OCI-LY1 (cell line): ENCODE data around the gene RND2.

ENCODE experiments used
- H2AFZ ChIP-seq: fragments of 200-600 bp; sonication (generic), shearing (Covaris generic); 2 replicates; pipeline ENCODE4 v1.6.0; 2014; ENCODE audit warnings: antibody characterized with exemption, mild to moderate bottlenecking, low read length
- H3F3A ChIP-seq: fragments of 200-600 bp; sonication (generic), shearing (Covaris generic); 2 replicates; pipeline ENCODE4 v1.6.0; 2014; ENCODE audit warnings: mild to moderate bottlenecking, antibody characterized with exemption, low read length, moderate library complexity; ENCODE audit not compliant: insufficient read depth
- H3K27ac ChIP-seq: fragments of 200-600 bp; sonication (generic); 2 replicates; pipeline ENCODE4 v1.5.1; 2014; ENCODE audit warnings: low read length, mixed run types, mild to moderate bottlenecking, low read depth; ENCODE audit not compliant: poor library complexity, severe bottlenecking
- H3K27me3 ChIP-seq: fragments of 200-600 bp; sonication (generic); 2 replicates; pipeline ENCODE4 v1.6.0; 2014; ENCODE audit warnings: antibody characterized with exemption, mild to moderate bottlenecking, low read length, moderate library complexity; ENCODE audit not compliant: insufficient read depth
- H3K36me3 ChIP-seq: fragments of 200-600 bp; sonication (generic); 2 replicates; pipeline ENCODE4 v1.6.1; 2014; ENCODE audit warnings: mild to moderate bottlenecking, antibody characterized with exemption, low read length, moderate library complexity, mixed read lengths; ENCODE audit not compliant: insufficient read depth
- H3K4me1 ChIP-seq: fragments of 200-600 bp; sonication (generic); 2 replicates; pipeline ENCODE4 v1.5.1; 2014; ENCODE audit warnings: mild to moderate bottlenecking, low read length, moderate library complexity; ENCODE audit not compliant: insufficient read depth, severe bottlenecking
- H3K4me2 ChIP-seq: fragments of 200-600 bp; sonication (generic), shearing (Covaris generic); 2 replicates; pipeline ENCODE4 v1.6.1; 2014; ENCODE audit warnings: low read length
- H3K4me3 ChIP-seq: fragments of 200-600 bp; sonication (generic); 2 replicates; pipeline ENCODE4 v1.5.1; 2014; ENCODE audit warnings: low read length, low read depth, mild to moderate bottlenecking, mixed read lengths; ENCODE audit not compliant: poor library complexity, severe bottlenecking
- H3K79me2 ChIP-seq: fragments of 200-600 bp; shearing (Covaris generic); 2 replicates; pipeline ENCODE4 v1.6.1; 2016; ENCODE audit warnings: mixed run types, low read length, mixed read lengths; ENCODE audit not compliant: insufficient read depth
- H3K9ac ChIP-seq: fragments of 200-600 bp; sonication (generic), shearing (Covaris generic); 2 replicates; pipeline ENCODE4 v1.6.1; 2014; ENCODE audit warnings: mild to moderate bottlenecking, low read length, mixed read lengths
- H3K9me2 ChIP-seq: fragments of 200-600 bp; sonication (generic), shearing (Covaris generic); 2 replicates; pipeline ENCODE4 v1.6.1; 2014; ENCODE audit warnings: low read depth, mild to moderate bottlenecking, low read length, mixed read lengths
- H3K9me3 ChIP-seq: fragments of 200-600 bp; shearing (Covaris generic); 2 replicates; pipeline ENCODE4 v1.6.1; 2014; ENCODE audit warnings: low read length, mixed read lengths
- H4K20me1 ChIP-seq: fragments of 200-600 bp; sonication (generic), shearing (Covaris generic); 2 replicates; pipeline ENCODE4 v1.6.0; 2016; ENCODE audit warnings: mild to moderate bottlenecking, low read length; ENCODE audit not compliant: insufficient read depth
- EZH2 ChIP-seq: fragments of 200-600 bp; sonication (generic), shearing (Covaris generic); IDR thresholded peaks from 2 replicates; pipeline ENCODE4 v1.8.0; 2017; ENCODE audit warnings: borderline replicate concordance, mixed run types, mild to moderate bottlenecking, antibody characterized with exemption, low read length, moderate library complexity, mixed read lengths
- TF ChIP-seq, protein P1 (sequence below): fragments of 200-600 bp; sonication (generic), shearing (Covaris generic); IDR thresholded peaks from 2 replicates; pipeline ENCODE4 v1.5.1; 2017; ENCODE audit warnings: mild to moderate bottlenecking, antibody characterized with exemption, low read length, moderate library complexity, mixed read lengths

Gene RND2

GRCh38 chr17:43018008-43018853 lies 6.8 kb upstream of the RND2 start:
- Histone ChIP-seq H3K9ac (no peak overlapping the region), H3K4me2 (no peak overlapping the region), H4K20me1 (no peaks in the 10 kb centered on the region), H3K9me2 (no peaks in the 10 kb centered on the region), H3K27ac (no peak overlapping the region), H3K79me2 (no peaks in the 10 kb centered on the region), H2AFZ (no peak overlapping the region), H3K4me3 (no peak overlapping the region), H3K36me3 (peaks cover 7% of the 10 kb centered on the region; the same call in 1 of the 2 replicates), H3F3A (no peaks in the 10 kb centered on the region), H3K27me3 (no peaks in the 10 kb centered on the region), H3K9me3 (no peaks in the 10 kb centered on the region), H3K4me1 (peaks cover 16% of the 10 kb centered on the region)
- TF ChIP-seq, protein P1, sequence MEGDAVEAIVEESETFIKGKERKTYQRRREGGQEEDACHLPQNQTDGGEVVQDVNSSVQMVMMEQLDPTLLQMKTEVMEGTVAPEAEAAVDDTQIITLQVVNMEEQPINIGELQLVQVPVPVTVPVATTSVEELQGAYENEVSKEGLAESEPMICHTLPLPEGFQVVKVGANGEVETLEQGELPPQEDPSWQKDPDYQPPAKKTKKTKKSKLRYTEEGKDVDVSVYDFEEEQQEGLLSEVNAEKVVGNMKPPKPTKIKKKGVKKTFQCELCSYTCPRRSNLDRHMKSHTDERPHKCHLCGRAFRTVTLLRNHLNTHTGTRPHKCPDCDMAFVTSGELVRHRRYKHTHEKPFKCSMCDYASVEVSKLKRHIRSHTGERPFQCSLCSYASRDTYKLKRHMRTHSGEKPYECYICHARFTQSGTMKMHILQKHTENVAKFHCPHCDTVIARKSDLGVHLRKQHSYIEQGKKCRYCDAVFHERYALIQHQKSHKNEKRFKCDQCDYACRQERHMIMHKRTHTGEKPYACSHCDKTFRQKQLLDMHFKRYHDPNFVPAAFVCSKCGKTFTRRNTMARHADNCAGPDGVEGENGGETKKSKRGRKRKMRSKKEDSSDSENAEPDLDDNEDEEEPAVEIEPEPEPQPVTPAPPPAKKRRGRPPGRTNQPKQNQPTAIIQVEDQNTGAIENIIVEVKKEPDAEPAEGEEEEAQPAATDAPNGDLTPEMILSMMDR, result no peak
- TF ChIP-seq EZH2, result no peak

- Histone ChIP-seq H3K27me3 (no peaks in the 10 kb centered on the region), H3K4me3 (no peak overlapping the region), H3K4me2 (no peak overlapping the region), H3K9ac (no peak overlapping the region), H2AFZ (no peak overlapping the region), H3K36me3 (peaks cover 7% of the 10 kb centered on the region; the same call in 1 of the 2 replicates), H4K20me1 (no peaks in the 10 kb centered on the region), H3K9me2 (no peaks in the 10 kb centered on the region), H3K79me2 (no peaks in the 10 kb centered on the region), H3F3A (no peaks in the 10 kb centered on the region), H3K4me1 (peaks cover 16% of the 10 kb centered on the region), H3K9me3 (no peaks in the 10 kb centered on the region), H3K27ac (no peak overlapping the region)
- no peak for TF ChIP-seq EZH2
- TF ChIP-seq, protein P1, result no peak
Observed at GRCh38 chr17:43018932-43019331, 6.1 kb upstream of the RND2 start.

DNA sequence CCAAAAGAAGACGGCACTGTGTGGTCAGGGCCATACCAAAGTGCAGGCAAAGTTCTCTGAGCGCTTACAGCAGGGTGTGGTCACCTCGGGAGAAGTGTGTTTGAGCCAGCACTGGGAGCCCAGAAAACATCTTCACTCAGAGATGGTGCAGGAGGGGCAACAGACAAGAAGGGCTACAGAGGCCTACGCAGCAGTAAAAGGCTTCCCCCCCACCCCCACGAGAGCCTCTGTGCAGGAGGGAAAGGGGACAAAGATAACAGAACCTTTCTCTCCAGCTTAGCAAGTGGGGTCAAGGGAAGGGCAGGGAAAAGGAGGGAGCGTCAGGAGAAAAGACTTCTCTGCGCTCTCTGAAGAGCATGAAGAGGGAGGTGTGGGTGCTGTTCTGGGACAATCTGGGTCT lies 5.6 kb upstream of the RND2 start:
- Histone ChIP-seq H3F3A (no peaks in the 10 kb centered on the region), H3K4me3 (no peak overlapping the region), H3K79me2 (no peaks in the 10 kb centered on the region), H3K9ac (no peak overlapping the region), H3K27me3 (no peaks in the 10 kb centered on the region), H3K4me1 (peaks cover 19% of the 10 kb centered on the region), H2AFZ (no peak overlapping the region), H3K9me3 (no peaks in the 10 kb centered on the region), H3K27ac (no peak overlapping the region), H3K9me2 (no peaks in the 10 kb centered on the region), H4K20me1 (no peaks in the 10 kb centered on the region), H3K36me3 (peaks cover 7% of the 10 kb centered on the region; the same call in 1 of the 2 replicates), H3K4me2 (no peak overlapping the region)
- no peak for TF ChIP-seq EZH2
- TF ChIP-seq, protein P1, result no peak
